GM18519 (cell line): Measurements from ENCODE around the gene MRPL55.

ENCODE experiments used
- ATAC-seq: cut with Tn5 transposase; IDR thresholded peaks from one replicate; pipeline ENCODE4 v1.9.1; 2021; ENCODE audit warnings: mild to moderate bottlenecking, moderate library complexity; ENCODE audit not compliant: unreplicated experiment, low FRiP score

Gene MRPL55

GRCh38 chr1:228148196-228148861 is 39.2 kb upstream of the MRPL55 start:
- no peak for ATAC-seq

GRCh38 chr1:228147768-228148167 is 38.7 kb upstream of the MRPL55 start:
- no peak for ATAC-seq

GRCh38 chr1:228147151-228147693 is 38.1 kb upstream of the MRPL55 start:
- ATAC-seq: no peak

- no peak for ATAC-seq
These were observed 37.5 kb upstream of the MRPL55 start for GRCh38 chr1:228146417-228147150.

- no peak for ATAC-seq
These were observed 36.6 kb upstream of the MRPL55 start for GRCh38 chr1:228145463-228146416.

- no peak for ATAC-seq
These were observed 35.9 kb upstream of the MRPL55 start for GRCh38 chr1:228144993-228145343.

- no peak for ATAC-seq
These were observed 35.3 kb upstream of the MRPL55 start for GRCh38 chr1:228144193-228144992.

GRCh38 chr1:228143480-228144192 is 34.5 kb upstream of the MRPL55 start:
- no peak for ATAC-seq

GRCh38 chr1:228142701-228143136 is 33.6 kb upstream of the MRPL55 start:
- no peak for ATAC-seq

- no peak for ATAC-seq
These were observed 33.1 kb upstream of the MRPL55 start for GRCh38 chr1:228142155-228142691.

- no peak for ATAC-seq
These were observed 32.3 kb upstream of the MRPL55 start for GRCh38 chr1:228141226-228142044.

GRCh38 chr1:228140724-228141225 is 31.7 kb upstream of the MRPL55 start:
- ATAC-seq: no peak

- peak; percentile 91 for ATAC-seq
These were observed 31.0 kb upstream of the MRPL55 start, which contains the start of gene GUK1 for GRCh38 chr1:228139931-228140723. GUK1 (plus strand) TSS chr1:228140279; CDS start chr1:228140303, 24 bp downstream.

- ATAC-seq: no peak
These were observed 30.4 kb upstream of the MRPL55 start for GRCh38 chr1:228139406-228139930.

GRCh38 chr1:228136901-228137300 is 27.8 kb upstream of the MRPL55 start:
- no peak for ATAC-seq

GRCh38 chr1:228134591-228134990 is 25.5 kb upstream of the MRPL55 start:
- no peak for ATAC-seq

GRCh38 chr1:228131766-228132165 is 22.7 kb upstream of the MRPL55 start:
- no peak for ATAC-seq
